Measurements from ENCODE around the gene IQGAP3.
"Not testable (repeated sequence)": the region's sequence is repeated elsewhere in the genome, so short reads cannot be mapped to it uniquely, and the experiment has no call there.

Gene IQGAP3

DNA sequence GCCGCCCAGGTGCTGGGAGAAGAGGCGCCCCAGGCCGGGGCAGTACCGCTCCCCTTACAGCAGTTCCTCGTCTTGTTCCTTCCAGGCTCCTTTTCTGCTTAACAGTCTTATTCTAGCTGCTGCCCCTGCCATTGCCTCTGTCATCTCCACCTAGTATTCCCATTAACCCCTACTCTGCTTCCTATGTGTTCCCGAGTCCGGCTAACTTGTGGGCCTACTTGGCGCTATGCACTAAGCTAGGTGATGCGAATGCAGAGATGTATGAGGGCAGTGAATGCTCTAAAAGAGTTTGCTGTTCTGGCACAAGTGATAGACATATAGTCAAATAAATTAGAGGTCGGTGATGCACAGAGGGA, 276 bp upstream of the IQGAP3 start:
- peaks cover 11 to 16% of the 10 kb centered on the region in 2 donors for H3K4me1 Mint-ChIP-seq
- peaks cover 0 to 3% of the 10 kb centered on the region in 2 donors for H3K36me3 Mint-ChIP-seq
- peak overlapping the region; percentile 87 to 90 for H3K4me3 Mint-ChIP-seq
- H3K9me3 Mint-ChIP-seq: no peaks in the 10 kb centered on the region
- DNase-seq: no peak
- peak overlapping the region; percentile 44 for H3K27ac Mint-ChIP-seq
- peaks cover 21% of the 10 kb centered on the region in 2 donors for H3K27me3 Mint-ChIP-seq
- ATAC-seq (replicated peaks): peak in 1 of 2 donors; percentile 2

GRCh38 chr1:156571261-156571852, 1.0 kb downstream of the IQGAP3 start:
- Mint-ChIP-seq H3K36me3 (peaks cover 0 to 3% of the 10 kb centered on the region in 2 donors), H3K27me3 (peaks cover 21% of the 10 kb centered on the region in 2 donors), H3K4me3 (peak overlapping the region; percentile 87 to 90), H3K4me1 (peaks cover 11 to 15% of the 10 kb centered on the region in 2 donors), H3K9me3 (no peaks in the 10 kb centered on the region), H3K27ac (no peak overlapping the region)
- ATAC-seq (replicated peaks) (peak; percentile 31 to 33), DNase-seq (no peak)

- Mint-ChIP-seq H3K27ac (no peak overlapping the region), H3K4me1 (peaks cover 0 to 3% of the 10 kb centered on the region in 2 donors), H3K36me3 (no peaks in the 10 kb centered on the region), H3K27me3 (peaks cover 8 to 10% of the 10 kb centered on the region in 2 donors), H3K9me3 (no peaks in the 10 kb centered on the region), H3K4me3 (no peak overlapping the region)
- ATAC-seq (replicated peaks): no peak
- no peak for DNase-seq
Measured at GRCh38 chr1:156566436-156566835, 5.9 kb downstream of the IQGAP3 start.

DNA sequence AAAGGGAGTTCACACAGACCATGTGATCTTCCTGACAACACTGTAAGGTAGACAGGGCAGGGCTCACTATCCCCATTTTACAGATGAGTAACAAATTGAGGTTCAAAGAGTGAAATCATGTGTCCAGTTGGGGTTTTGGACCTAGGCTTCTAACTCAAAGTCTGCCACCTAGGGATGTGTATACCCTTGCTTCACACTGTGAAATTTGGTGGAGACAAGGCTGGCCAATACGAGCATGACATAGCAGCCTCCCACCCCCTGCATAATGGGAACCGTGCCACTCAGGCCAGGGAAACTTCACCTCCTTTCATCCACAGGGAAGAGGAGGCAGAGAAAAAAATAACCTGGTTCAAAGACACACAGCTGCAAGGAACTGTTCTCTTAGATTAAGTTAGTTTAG, 6.8 kb downstream of the IQGAP3 start:
- DNase-seq (no peak), ATAC-seq (replicated peaks) (no peak)
- no peaks in the 10 kb centered on the region for H3K9me3 Mint-ChIP-seq
- no peaks in the 10 kb centered on the region for H3K36me3 Mint-ChIP-seq
- H3K4me3 Mint-ChIP-seq: no peak overlapping the region
- H3K27ac Mint-ChIP-seq: no peak overlapping the region
- peaks cover 0 to under 1% of the 10 kb centered on the region in 2 donors for H3K27me3 Mint-ChIP-seq
- no peaks in the 10 kb centered on the region for H3K4me1 Mint-ChIP-seq

- Mint-ChIP-seq H3K36me3 (no peaks in the 10 kb centered on the region), H3K27me3 (no peaks in the 10 kb centered on the region), H3K27ac (no peak overlapping the region), H3K4me1 (peaks cover 4 to 14% of the 10 kb centered on the region in 2 donors), H3K9me3 (no peaks in the 10 kb centered on the region), H3K4me3 (no peak overlapping the region)
- DNase-seq (no peak), ATAC-seq (replicated peaks) (no peak)
Measured at GRCh38 chr1:156560585-156561163, 11.7 kb downstream of the IQGAP3 start.

GRCh38 chr1:156559797-156560385, 12.5 kb downstream of the IQGAP3 start:
- Mint-ChIP-seq H3K4me3 (no peak overlapping the region), H3K36me3 (no peaks in the 10 kb centered on the region), H3K9me3 (no peaks in the 10 kb centered on the region), H3K27ac (no peak overlapping the region), H3K27me3 (no peaks in the 10 kb centered on the region), H3K4me1 (peaks cover 7 to 20% of the 10 kb centered on the region in 2 donors)
- ATAC-seq (replicated peaks) (no peak), DNase-seq (no peak)

DNA sequence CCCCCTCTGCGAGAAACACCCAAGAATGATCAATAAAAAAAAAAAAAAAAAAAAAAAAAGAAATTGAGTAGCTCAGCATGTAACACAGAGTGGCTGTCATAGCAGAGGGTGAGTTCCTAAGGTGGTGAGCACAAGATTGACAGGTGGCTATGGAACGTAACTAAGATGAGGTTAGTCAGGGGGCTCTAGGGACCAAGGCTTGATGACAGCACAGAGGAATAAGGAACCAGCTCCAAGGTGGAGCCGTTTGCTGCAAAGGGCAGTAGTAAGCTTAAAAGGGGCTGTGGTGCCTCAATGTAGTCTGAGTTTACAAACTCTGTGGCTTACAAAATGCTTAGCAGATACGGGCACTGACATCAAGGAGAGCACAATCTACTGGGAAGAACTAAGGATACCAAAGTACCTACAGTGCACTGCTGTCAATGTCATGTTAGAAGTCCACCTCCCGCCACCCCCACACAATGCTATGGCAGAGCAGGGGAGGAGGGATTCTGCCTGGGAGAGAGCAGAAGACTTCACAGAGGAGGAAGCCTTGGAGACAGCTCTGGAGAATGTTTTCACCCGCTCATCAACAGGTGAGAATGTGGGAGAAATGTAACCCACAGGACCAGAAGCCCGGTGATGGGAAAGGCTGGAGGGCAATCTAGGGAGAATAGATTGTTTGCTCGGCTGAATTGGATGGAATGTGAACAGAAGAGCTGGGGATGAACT, 13.1 kb downstream of the IQGAP3 start:
- Mint-ChIP-seq H3K4me1 (peaks cover 10 to 27% of the 10 kb centered on the region in 2 donors), H3K27me3 (no peaks in the 10 kb centered on the region), H3K27ac (no peak overlapping the region), H3K36me3 (no peaks in the 10 kb centered on the region), H3K9me3 (no peaks in the 10 kb centered on the region), H3K4me3 (no peak overlapping the region)
- DNase-seq (no peak), ATAC-seq (replicated peaks) (peak; percentile 91 to 98)

GRCh38 chr1:156556354-156556753, 16.0 kb downstream of the IQGAP3 start:
- H3K27ac Mint-ChIP-seq: no peak overlapping the region
- DNase-seq (no peak), ATAC-seq (replicated peaks) (no peak)
- H3K27me3 Mint-ChIP-seq: no peaks in the 10 kb centered on the region
- H3K9me3 Mint-ChIP-seq: no peaks in the 10 kb centered on the region
- H3K4me1 Mint-ChIP-seq: peaks cover 33 to 56% of the 10 kb centered on the region in 2 donors
- H3K4me3 Mint-ChIP-seq: no peak overlapping the region
- no peaks in the 10 kb centered on the region for H3K36me3 Mint-ChIP-seq

DNA sequence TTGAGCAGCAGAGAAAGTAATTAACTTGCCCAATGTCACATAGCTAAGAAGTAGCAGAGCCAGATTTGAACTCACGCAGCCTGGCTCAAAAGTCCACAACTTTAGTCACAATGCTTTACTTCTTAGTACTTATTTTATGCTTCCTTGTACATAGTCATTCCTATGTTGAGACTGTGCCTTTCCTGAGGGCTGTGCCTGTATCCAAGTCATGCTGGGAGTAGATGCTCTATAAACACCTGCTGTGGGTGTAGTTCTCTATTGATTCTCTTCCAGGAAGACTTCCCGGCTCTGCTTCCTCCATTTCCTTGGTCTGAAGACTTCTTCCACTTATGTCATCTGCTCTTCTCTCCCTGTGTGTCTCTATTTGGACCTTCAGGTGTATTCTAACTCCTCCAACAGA, 16.6 kb downstream of the IQGAP3 start:
- Mint-ChIP-seq H3K4me1 (peaks cover 38 to 62% of the 10 kb centered on the region in 2 donors), H3K36me3 (no peaks in the 10 kb centered on the region)

GRCh38 chr1:156554971-156555370, 17.4 kb downstream of the IQGAP3 start:
- Mint-ChIP-seq H3K9me3 (no peaks in the 10 kb centered on the region), H3K4me3 (no peak overlapping the region), H3K4me1 (peaks cover 41 to 67% of the 10 kb centered on the region in 2 donors), H3K27ac (no peak overlapping the region), H3K27me3 (no peaks in the 10 kb centered on the region), H3K36me3 (no peaks in the 10 kb centered on the region)
- ATAC-seq (replicated peaks) (peak in 1 of 2 donors; percentile 53), DNase-seq (no peak)

More for the DNA sequence above, 16.6 kb downstream of the IQGAP3 start:
- no peaks in the 10 kb centered on the region for H3K9me3 Mint-ChIP-seq
- H3K27me3 Mint-ChIP-seq: no peaks in the 10 kb centered on the region
- no peak overlapping the region for H3K4me3 Mint-ChIP-seq
- no peak for DNase-seq
- no peak for ATAC-seq (replicated peaks)
- H3K27ac Mint-ChIP-seq: peak overlapping the region; percentile 62

GRCh38 chr1:156553860-156554485, 18.4 kb downstream of the IQGAP3 start:
- H3K27ac Mint-ChIP-seq: peak overlapping the region; percentile 65

GRCh38 chr1:156552937-156553336, 19.4 kb downstream of the IQGAP3 start:
- DNase-seq: peak; percentile 11
- Mint-ChIP-seq H3K4me3 (peak overlapping the region; percentile 1 to 19), H3K4me1 (peaks cover 37 to 58% of the 10 kb centered on the region in 2 donors), H3K27ac (peak overlapping the region; percentile 14)
- H3K9me3 Mint-ChIP-seq, H3K36me3 Mint-ChIP-seq, H3K27me3 Mint-ChIP-seq: not testable (repeated sequence)
- peak; percentile 59 to 60 for ATAC-seq (replicated peaks)

More at GRCh38 chr1:156553860-156554485, 18.4 kb downstream of the IQGAP3 start:
- H3K36me3 Mint-ChIP-seq: no peaks in the 10 kb centered on the region
- no peak for ATAC-seq (replicated peaks)
- no peaks in the 10 kb centered on the region for H3K27me3 Mint-ChIP-seq
- no peak overlapping the region for H3K4me3 Mint-ChIP-seq
- no peaks in the 10 kb centered on the region for H3K9me3 Mint-ChIP-seq
- peaks cover 37 to 58% of the 10 kb centered on the region in 2 donors for H3K4me1 Mint-ChIP-seq
- no peak for DNase-seq

DNA sequence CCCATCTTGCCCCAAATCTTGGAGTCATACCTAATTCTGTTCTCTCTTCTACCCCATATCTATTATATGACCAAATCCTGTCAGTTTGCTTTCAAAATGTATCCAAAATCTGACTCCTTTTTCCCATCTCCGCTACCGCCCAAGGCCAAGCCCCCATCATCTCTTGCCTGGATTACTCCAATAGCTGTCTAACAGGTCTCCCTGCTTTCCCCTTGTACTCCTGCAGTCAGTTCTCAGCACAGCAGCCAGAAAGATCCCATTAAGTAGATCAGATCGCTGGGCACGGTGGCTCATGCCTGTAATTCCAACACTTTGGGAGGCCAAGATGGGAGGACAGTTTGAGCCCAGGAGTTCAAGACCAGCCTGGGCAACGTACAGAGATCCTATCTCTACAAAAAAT, 19.8 kb downstream of the IQGAP3 start:
- H3K36me3 Mint-ChIP-seq: no peaks in the 10 kb centered on the region
- H3K4me1 Mint-ChIP-seq: peaks cover 37 to 58% of the 10 kb centered on the region in 2 donors
- no peaks in the 10 kb centered on the region for H3K9me3 Mint-ChIP-seq
- DNase-seq (no peak), ATAC-seq (replicated peaks) (no peak)
- H3K27me3 Mint-ChIP-seq: no peaks in the 10 kb centered on the region
- H3K4me3 Mint-ChIP-seq: peak overlapping the region in 1 of 2 donors; percentile 2
- no peak overlapping the region for H3K27ac Mint-ChIP-seq

GRCh38 chr1:156551869-156552268, 20.5 kb downstream of the IQGAP3 start:
- H3K4me1 Mint-ChIP-seq: peaks cover 39 to 58% of the 10 kb centered on the region in 2 donors
- no peaks in the 10 kb centered on the region for H3K9me3 Mint-ChIP-seq
- peak overlapping the region in 1 of 2 donors; percentile 2 for H3K4me3 Mint-ChIP-seq
- H3K36me3 Mint-ChIP-seq: no peaks in the 10 kb centered on the region
- DNase-seq (no peak), ATAC-seq (replicated peaks) (peak; percentile 19 to 46)
- peak overlapping the region; percentile 54 for H3K27ac Mint-ChIP-seq
- no peaks in the 10 kb centered on the region for H3K27me3 Mint-ChIP-seq
